PFSK-1 (cell line): ENCODE measurements around the gene GALNT10.

Source experiments
- FOXP2 ChIP-seq: optimal IDR thresholded peaks from 2 replicates; pipeline ENCODE3; 2011; ENCODE audit warnings: borderline replicate concordance, control low read depth, inconsistent platforms; ENCODE audit not compliant: insufficient read depth; ENCODE audit errors: extremely low read length, extremely low read depth
- POLR2AphosphoS5 ChIP-seq: IDR thresholded peaks from 2 replicates; pipeline ENCODE4 v1.6.1; 2012; ENCODE audit warnings: low read depth, mild to moderate bottlenecking, control low read depth, low read length, moderate library complexity
- SIN3A ChIP-seq: IDR thresholded peaks from 2 replicates; pipeline ENCODE4 v1.6.1; 2012; ENCODE audit warnings: mild to moderate bottlenecking, low read length, moderate library complexity, borderline replicate concordance; ENCODE audit not compliant: insufficient read depth
- TAF1 ChIP-seq: IDR thresholded peaks from 2 replicates; pipeline ENCODE4 v1.6.1; 2012; ENCODE audit warnings: low read length, control low read depth, borderline replicate concordance; ENCODE audit not compliant: insufficient read depth
- TF ChIP-seq, protein P1 (sequence below), 2 experiments: IDR thresholded peaks; 2 replicates each; pipeline versions ENCODE4 v1.6.1 to v1.8.0; 2011 to 2012; ENCODE audit warnings: low read depth in 2 of 2, low read length in 2 of 2, control low read depth in 1 of 2, inconsistent platforms in 1 of 2, mild to moderate bottlenecking in 1 of 2, moderate library complexity in 1 of 2; ENCODE audit not compliant: insufficient read depth in 1 of 2

Gene GALNT10

DNA sequence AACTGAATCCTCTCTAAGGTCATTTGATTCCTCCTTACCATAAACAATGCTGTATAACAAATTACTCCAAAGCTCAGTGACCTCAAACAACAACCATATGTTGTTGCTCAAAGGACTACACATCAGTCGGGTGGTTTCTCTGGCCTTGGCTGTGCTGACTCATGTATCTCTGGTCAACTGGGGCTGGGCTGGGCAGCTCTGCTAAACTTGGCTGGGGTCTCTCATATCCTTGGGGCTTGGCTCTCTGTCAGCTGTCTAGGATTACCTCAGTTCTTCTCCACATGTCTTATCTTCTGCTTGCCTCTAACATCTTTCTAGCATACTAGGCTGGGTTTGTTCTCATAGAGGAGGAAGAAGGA, 86.4 kb downstream of the GALNT10 start:
- TF ChIP-seq, protein P1, sequence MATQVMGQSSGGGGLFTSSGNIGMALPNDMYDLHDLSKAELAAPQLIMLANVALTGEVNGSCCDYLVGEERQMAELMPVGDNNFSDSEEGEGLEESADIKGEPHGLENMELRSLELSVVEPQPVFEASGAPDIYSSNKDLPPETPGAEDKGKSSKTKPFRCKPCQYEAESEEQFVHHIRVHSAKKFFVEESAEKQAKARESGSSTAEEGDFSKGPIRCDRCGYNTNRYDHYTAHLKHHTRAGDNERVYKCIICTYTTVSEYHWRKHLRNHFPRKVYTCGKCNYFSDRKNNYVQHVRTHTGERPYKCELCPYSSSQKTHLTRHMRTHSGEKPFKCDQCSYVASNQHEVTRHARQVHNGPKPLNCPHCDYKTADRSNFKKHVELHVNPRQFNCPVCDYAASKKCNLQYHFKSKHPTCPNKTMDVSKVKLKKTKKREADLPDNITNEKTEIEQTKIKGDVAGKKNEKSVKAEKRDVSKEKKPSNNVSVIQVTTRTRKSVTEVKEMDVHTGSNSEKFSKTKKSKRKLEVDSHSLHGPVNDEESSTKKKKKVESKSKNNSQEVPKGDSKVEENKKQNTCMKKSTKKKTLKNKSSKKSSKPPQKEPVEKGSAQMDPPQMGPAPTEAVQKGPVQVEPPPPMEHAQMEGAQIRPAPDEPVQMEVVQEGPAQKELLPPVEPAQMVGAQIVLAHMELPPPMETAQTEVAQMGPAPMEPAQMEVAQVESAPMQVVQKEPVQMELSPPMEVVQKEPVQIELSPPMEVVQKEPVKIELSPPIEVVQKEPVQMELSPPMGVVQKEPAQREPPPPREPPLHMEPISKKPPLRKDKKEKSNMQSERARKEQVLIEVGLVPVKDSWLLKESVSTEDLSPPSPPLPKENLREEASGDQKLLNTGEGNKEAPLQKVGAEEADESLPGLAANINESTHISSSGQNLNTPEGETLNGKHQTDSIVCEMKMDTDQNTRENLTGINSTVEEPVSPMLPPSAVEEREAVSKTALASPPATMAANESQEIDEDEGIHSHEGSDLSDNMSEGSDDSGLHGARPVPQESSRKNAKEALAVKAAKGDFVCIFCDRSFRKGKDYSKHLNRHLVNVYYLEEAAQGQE (IDR thresholded peaks at IDR 0.05; ENCODE audit: insufficient read depth in 1 of 2, low read depth in 2 of 2, low read length in 2 of 2), result no peak
- TF ChIP-seq POLR2AphosphoS5 (no peak), FOXP2 (no peak), TAF1 (no peak), SIN3A (no peak)

DNA sequence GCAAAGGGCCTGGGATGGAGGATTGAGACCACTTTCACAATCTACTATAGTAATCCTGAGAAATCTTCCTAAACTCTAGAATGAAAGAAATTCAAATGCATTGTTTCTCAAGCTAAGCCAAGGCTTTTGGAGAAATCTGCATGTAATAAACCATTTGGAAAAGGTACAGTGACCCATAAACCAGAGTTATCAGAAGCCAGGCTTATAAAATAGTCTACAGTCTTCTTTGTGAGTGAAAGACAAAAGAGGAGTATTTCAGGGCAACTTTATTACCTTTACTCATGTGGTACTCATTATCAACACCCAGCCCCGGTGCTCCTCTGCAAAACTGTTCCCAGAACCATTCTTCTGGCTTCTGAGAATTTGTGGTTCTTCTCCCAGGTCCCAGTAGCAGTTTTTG, 87.0 kb downstream of the GALNT10 start:
- TF ChIP-seq, protein P1 (IDR thresholded peaks at IDR 0.05; ENCODE audit: insufficient read depth in 1 of 2, low read depth in 2 of 2, low read length in 2 of 2), result no peak
- no peak for TF ChIP-seq TAF1
- no peak for TF ChIP-seq FOXP2
- no peak for TF ChIP-seq POLR2AphosphoS5

GRCh38 chr5:154278186-154278585, 87.7 kb downstream of the GALNT10 start:
- TF ChIP-seq, protein P1 (IDR thresholded peaks at IDR 0.05; ENCODE audit: insufficient read depth in 1 of 2, low read depth in 2 of 2, low read length in 2 of 2), result no peak
- TF ChIP-seq TAF1 (no peak), SIN3A (no peak), POLR2AphosphoS5 (no peak), FOXP2 (no peak)

- no peak for TF ChIP-seq TAF1
- TF ChIP-seq SIN3A, result no peak
- no peak for TF ChIP-seq FOXP2
- TF ChIP-seq POLR2AphosphoS5, result no peak
- TF ChIP-seq, protein P1 (IDR thresholded peaks at IDR 0.05; ENCODE audit: insufficient read depth in 1 of 2, low read depth in 2 of 2, low read length in 2 of 2), result no peak
Observed at GRCh38 chr5:154278908-154279307, 88.4 kb downstream of the GALNT10 start.

GRCh38 chr5:154284433-154284832, 93.9 kb downstream of the GALNT10 start:
- TF ChIP-seq FOXP2 (no peak), SIN3A (no peak), POLR2AphosphoS5 (no peak), TAF1 (no peak)
- TF ChIP-seq, protein P1 (IDR thresholded peaks at IDR 0.05; ENCODE audit: insufficient read depth in 1 of 2, low read depth in 2 of 2, low read length in 2 of 2), result no peak
